NK-92 (cell line): ENCODE measurements around the gene ATXN7L1.
"Not testable (repeated sequence)": the region's sequence is repeated elsewhere in the genome, so short reads cannot be mapped to it uniquely, and the experiment has no call there.

Source experiments
- DNase-seq: peaks from one replicate; lab custom pipeline; 2025; ENCODE audit not compliant: unreplicated experiment; lab: John Stamatoyannopoulos, UW

ATXN7L1 gene

GRCh38 chr7:105892387-105892786 is 16.0 kb upstream of the ATXN7L1 start:
- no peak for DNase-seq

GRCh38 chr7:105890290-105890997 is 14.0 kb upstream of the ATXN7L1 start:
- no peak for DNase-seq

- DNase-seq, result no peak
Observed at GRCh38 chr7:105887569-105888189, 11.3 kb upstream of the ATXN7L1 start.

GRCh38 chr7:105886776-105887175 is 10.4 kb upstream of the ATXN7L1 start:
- DNase-seq, result no peak

GRCh38 chr7:105885387-105886111 is 9.2 kb upstream of the ATXN7L1 start:
- no peak for DNase-seq

- DNase-seq, result not testable (repeated sequence)
Observed at GRCh38 chr7:105883179-105883578, 6.8 kb upstream of the ATXN7L1 start.

GRCh38 chr7:105881439-105881838 is 5.0 kb upstream of the ATXN7L1 start:
- no peak for DNase-seq

GRCh38 chr7:105880571-105881330 is 4.4 kb upstream of the ATXN7L1 start:
- no peak for DNase-seq

- no peak for DNase-seq
Observed at GRCh38 chr7:105879782-105880181, 3.4 kb upstream of the ATXN7L1 start.

- DNase-seq, result no peak
Observed at GRCh38 chr7:105878746-105879605, 2.6 kb upstream of the ATXN7L1 start.

GRCh38 chr7:105877736-105878135 is 1.3 kb upstream of the ATXN7L1 start:
- no peak for DNase-seq

GRCh38 chr7:105876964-105877601 is 684 bp upstream of the ATXN7L1 start:
- DNase-seq, result no peak

GRCh38 chr7:105875505-105875904 is 894 bp downstream of the ATXN7L1 start:
- DNase-seq, result no peak

- DNase-seq, result no peak
Observed at GRCh38 chr7:105874055-105874454, 2.3 kb downstream of the ATXN7L1 start.

GRCh38 chr7:105872491-105872890 is 3.9 kb downstream of the ATXN7L1 start:
- no peak for DNase-seq

GRCh38 chr7:105871142-105871541 is 5.3 kb downstream of the ATXN7L1 start:
- DNase-seq, result no peak

GRCh38 chr7:105866102-105866801 is 10.1 kb downstream of the ATXN7L1 start:
- DNase-seq, result no peak

GRCh38 chr7:105863876-105864275 is 12.5 kb downstream of the ATXN7L1 start:
- DNase-seq, result no peak

GRCh38 chr7:105862770-105863169 is 13.6 kb downstream of the ATXN7L1 start:
- no peak for DNase-seq
